Gastrocnemius medialis (tissue), 4 donors: ENCODE results near the gene PSMD1.

Experiments
- CTCF ChIP-seq, 5 experiments: fragments of 450-650 bp in 3 of 5; fragments of 200-600 bp in 2 of 5; sonication (generic) in 2 of 5; IDR thresholded peaks in 4 of 5; conservative IDR thresholded peaks in 1 of 5; 1 replicate in 4 of 5; 2 replicates in 1 of 5; pipeline ENCODE4 v1.5.1; 2016 to 2019; ENCODE audit warnings: antibody characterized with exemption in 5 of 5, mild to moderate bottlenecking in 3 of 5, moderate library complexity in 3 of 5
- POLR2A ChIP-seq, 2 donors: fragments of 450-650 bp; IDR thresholded peaks; one replicate each; pipeline ENCODE4 v1.6.1; 2017; ENCODE audit warnings: antibody characterized with exemption in 2 of 2, mild to moderate bottlenecking in 2 of 2, moderate library complexity in 2 of 2

- TF ChIP-seq CTCF (IDR thresholded peaks at IDR 0.05 in 4 of 5, conservative IDR thresholded peaks at IDR 0.05 in 1 of 5): no peak
- TF ChIP-seq POLR2A (IDR thresholded peaks at IDR 0.05): no peak
These were observed 105.2 kb downstream of the PSMD1 start for GRCh38 chr2:231161877-231162329.
